Lower leg skin (tissue), 3 donors: ENCODE data around the gene NPAS3.

Experiments used
- POLR2A ChIP-seq, 2 donors: fragments of 450-650 bp; IDR thresholded peaks; one replicate each; pipeline ENCODE4 v1.6.1; 2016 to 2017; ENCODE audit warnings: antibody characterized with exemption in 2 of 2, mild to moderate bottlenecking in 1 of 2, moderate library complexity in 1 of 2
- TF ChIP-seq, protein P1 (sequence below), 3 donors: fragments of 450-650 bp; IDR thresholded peaks; one replicate each; pipeline ENCODE4 v1.5.1; 2016; ENCODE audit warnings: antibody characterized with exemption in 3 of 3, mild to moderate bottlenecking in 3 of 3, moderate library complexity in 2 of 3

DNA sequence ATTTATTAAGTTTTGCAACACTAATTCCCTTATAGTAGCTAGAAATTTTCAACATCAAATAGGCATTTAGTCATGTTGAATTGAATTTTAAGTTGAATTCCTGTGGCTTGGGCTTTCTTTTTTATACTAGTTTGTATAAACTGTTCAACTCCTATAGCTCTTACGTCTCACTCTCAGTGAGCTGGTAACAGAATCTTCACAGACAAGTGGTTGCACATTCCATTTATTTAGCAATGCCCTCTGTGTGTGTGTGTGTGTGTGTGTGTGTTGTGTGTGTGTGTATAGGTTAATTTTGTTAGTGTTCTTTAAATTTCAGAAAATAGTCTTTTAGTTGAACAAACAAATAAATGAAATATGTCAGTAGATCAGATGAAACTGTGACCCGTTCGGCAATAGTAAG, 425.0 kb downstream of the NPAS3 start:
- TF ChIP-seq POLR2A (IDR thresholded peaks at IDR 0.05): no peak
- TF ChIP-seq, protein P1, sequence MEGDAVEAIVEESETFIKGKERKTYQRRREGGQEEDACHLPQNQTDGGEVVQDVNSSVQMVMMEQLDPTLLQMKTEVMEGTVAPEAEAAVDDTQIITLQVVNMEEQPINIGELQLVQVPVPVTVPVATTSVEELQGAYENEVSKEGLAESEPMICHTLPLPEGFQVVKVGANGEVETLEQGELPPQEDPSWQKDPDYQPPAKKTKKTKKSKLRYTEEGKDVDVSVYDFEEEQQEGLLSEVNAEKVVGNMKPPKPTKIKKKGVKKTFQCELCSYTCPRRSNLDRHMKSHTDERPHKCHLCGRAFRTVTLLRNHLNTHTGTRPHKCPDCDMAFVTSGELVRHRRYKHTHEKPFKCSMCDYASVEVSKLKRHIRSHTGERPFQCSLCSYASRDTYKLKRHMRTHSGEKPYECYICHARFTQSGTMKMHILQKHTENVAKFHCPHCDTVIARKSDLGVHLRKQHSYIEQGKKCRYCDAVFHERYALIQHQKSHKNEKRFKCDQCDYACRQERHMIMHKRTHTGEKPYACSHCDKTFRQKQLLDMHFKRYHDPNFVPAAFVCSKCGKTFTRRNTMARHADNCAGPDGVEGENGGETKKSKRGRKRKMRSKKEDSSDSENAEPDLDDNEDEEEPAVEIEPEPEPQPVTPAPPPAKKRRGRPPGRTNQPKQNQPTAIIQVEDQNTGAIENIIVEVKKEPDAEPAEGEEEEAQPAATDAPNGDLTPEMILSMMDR (IDR thresholded peaks at IDR 0.05): no peak
